ENCODE results near the gene SCAP. TPM values are rescaled to one million over a fixed set of nuclear protein-coding genes. Genes with fewer than 3 reads are reported as not detected.

The SCAP gene
- total and polyA plus RNA-seq, 2 of the 13 experiments (the other 11 are each of a cell fraction or from before 2014, with no cell fraction given), result 40.4 to 53.3 TPM

- TF ChIP-seq NR2C2 (CRISPR knock-in tag; IDR thresholded peaks at IDR 0.05; ENCODE audit: borderline replicate concordance) (peak; percentile 99), PCBP1 (IDR thresholded peaks at IDR 0.05; ENCODE audit: borderline replicate concordance, low read depth, low read length) (0 out of 2 replicates have a peak, but pooled peaks have one; percentile 85), ZNF629 (CRISPR knock-in tag; conservative IDR thresholded peaks at IDR 0.05) (no peak), GLI4 (CRISPR knock-in tag; IDR thresholded peaks at IDR 0.05; ENCODE audit: borderline replicate concordance) (no peak), ADNP (CRISPR knock-in tag; IDR thresholded peaks at IDR 0.05) (no peak), ZNF101 (CRISPR knock-in tag; IDR thresholded peaks at IDR 0.05; ENCODE audit: borderline replicate concordance, low read depth) (no peak), ZNF446 (CRISPR knock-in tag; IDR thresholded peaks at IDR 0.05) (no peak), CEBPB (IDR thresholded peaks at IDR 0.05; ENCODE audit: borderline replicate concordance, low read depth, low read length) (no peak), NR2F6 (IDR thresholded peaks at IDR 0.05) (peak; percentile 85), NR2F6 (CRISPR knock-in tag; IDR thresholded peaks at IDR 0.05) (peak; percentile 98), KDM1A (CRISPR knock-in tag; IDR thresholded peaks at IDR 0.05) (no peak), ZNF337 (CRISPR knock-in tag; IDR thresholded peaks at IDR 0.05; ENCODE audit: borderline replicate concordance, low read depth) (no peak), ZBTB21 (CRISPR knock-in tag; IDR thresholded peaks at IDR 0.05) (0 out of 2 replicates have a peak, but pooled peaks have one; percentile 16), HHEX (CRISPR knock-in tag; IDR thresholded peaks at IDR 0.05) (0 out of 2 replicates have a peak, but pooled peaks have one; percentile 11), ZNF761 (CRISPR knock-in tag; conservative IDR thresholded peaks at IDR 0.05) (no peak), CEBPG (CRISPR knock-in tag; IDR thresholded peaks at IDR 0.05) (no peak; the same call in 1 of the 2 replicates), MEF2D (CRISPR knock-in tag; IDR thresholded peaks at IDR 0.05) (0 out of 2 replicates have a peak, but pooled peaks have one; percentile 34), RCOR2 (CRISPR knock-in tag; IDR thresholded peaks at IDR 0.05) (peak; percentile 77), CREM (IDR thresholded peaks at IDR 0.05) (no peak), CREM (CRISPR knock-in tag; IDR thresholded peaks at IDR 0.05) (no peak), SOX13 (IDR thresholded peaks at IDR 0.05) (no peak), SOX13 (CRISPR knock-in tag; conservative IDR thresholded peaks at IDR 0.05 in 1 of 2, IDR thresholded peaks at IDR 0.05 in 1 of 2) (peak in 1 of 2 experiments; percentile 70; a peak in 1 of 4 replicates), AGO1 (IDR thresholded peaks at IDR 0.05; ENCODE audit: low read depth, low read length, poor library complexity, severe bottlenecking) (no peak), ZNF205 (CRISPR knock-in tag; IDR thresholded peaks at IDR 0.05) (peak; percentile 81)
- TF ChIP-seq, protein P1, sequence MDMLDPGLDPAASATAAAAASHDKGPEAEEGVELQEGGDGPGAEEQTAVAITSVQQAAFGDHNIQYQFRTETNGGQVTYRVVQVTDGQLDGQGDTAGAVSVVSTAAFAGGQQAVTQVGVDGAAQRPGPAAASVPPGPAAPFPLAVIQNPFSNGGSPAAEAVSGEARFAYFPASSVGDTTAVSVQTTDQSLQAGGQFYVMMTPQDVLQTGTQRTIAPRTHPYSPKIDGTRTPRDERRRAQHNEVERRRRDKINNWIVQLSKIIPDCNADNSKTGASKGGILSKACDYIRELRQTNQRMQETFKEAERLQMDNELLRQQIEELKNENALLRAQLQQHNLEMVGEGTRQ (IDR thresholded peaks at IDR 0.05; ENCODE audit: low read depth, low read length), result 0 out of 2 replicates have a peak, but pooled peaks have one; percentile 8
- TF ChIP-seq, protein P1 (CRISPR knock-in tag; IDR thresholded peaks at IDR 0.05; ENCODE audit: borderline replicate concordance), result peak; percentile 49; the same call in 1 of the 2 replicates
- TF ChIP-seq, protein P2, sequence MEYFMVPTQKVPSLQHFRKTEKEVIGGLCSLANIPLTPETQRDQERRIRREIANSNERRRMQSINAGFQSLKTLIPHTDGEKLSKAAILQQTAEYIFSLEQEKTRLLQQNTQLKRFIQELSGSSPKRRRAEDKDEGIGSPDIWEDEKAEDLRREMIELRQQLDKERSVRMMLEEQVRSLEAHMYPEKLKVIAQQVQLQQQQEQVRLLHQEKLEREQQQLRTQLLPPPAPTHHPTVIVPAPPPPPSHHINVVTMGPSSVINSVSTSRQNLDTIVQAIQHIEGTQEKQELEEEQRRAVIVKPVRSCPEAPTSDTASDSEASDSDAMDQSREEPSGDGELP (IDR thresholded peaks at IDR 0.05; ENCODE audit: borderline replicate concordance, low read depth), result peak; percentile 65; the same call in 1 of the 2 replicates
- TF ChIP-seq, protein P3, sequence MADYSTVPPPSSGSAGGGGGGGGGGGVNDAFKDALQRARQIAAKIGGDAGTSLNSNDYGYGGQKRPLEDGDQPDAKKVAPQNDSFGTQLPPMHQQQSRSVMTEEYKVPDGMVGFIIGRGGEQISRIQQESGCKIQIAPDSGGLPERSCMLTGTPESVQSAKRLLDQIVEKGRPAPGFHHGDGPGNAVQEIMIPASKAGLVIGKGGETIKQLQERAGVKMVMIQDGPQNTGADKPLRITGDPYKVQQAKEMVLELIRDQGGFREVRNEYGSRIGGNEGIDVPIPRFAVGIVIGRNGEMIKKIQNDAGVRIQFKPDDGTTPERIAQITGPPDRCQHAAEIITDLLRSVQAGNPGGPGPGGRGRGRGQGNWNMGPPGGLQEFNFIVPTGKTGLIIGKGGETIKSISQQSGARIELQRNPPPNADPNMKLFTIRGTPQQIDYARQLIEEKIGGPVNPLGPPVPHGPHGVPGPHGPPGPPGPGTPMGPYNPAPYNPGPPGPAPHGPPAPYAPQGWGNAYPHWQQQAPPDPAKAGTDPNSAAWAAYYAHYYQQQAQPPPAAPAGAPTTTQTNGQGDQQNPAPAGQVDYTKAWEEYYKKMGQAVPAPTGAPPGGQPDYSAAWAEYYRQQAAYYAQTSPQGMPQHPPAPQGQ (CRISPR knock-in tag; IDR thresholded peaks at IDR 0.05; ENCODE audit: borderline replicate concordance), result no peak
Observed at GRCh38 chr3:47475570-47476329, at the start of gene SCAP (continued).

Measured in HepG2 (cell line).